GM06990 (cell line): ENCODE measurements around the gene PROP1.
"Not testable (repeated sequence)": the region's sequence is repeated elsewhere in the genome, so short reads cannot be mapped to it uniquely, and the experiment has no call there.

Experiments
- DNase-seq: peaks from one replicate; pipeline ENCODE4 v3.0.0-alpha.2; 2011; ENCODE audit not compliant: insufficient read length; ENCODE audit errors: extremely low read depth
- H3K27me3 ChIP-seq: replicated peaks from 2 replicates; pipeline ENCODE4 v1.6.0; 2011; ENCODE audit warnings: low read length; ENCODE audit not compliant: control insufficient read depth, insufficient read depth
- H3K36me3 ChIP-seq: 2 replicates; pipeline ENCODE4 v1.5.1; 2011; ENCODE audit warnings: low read length; ENCODE audit not compliant: control insufficient read depth, insufficient read depth
- H3K4me3 ChIP-seq: replicated peaks from 2 replicates; pipeline ENCODE4 v1.5.1; 2011; ENCODE audit warnings: low read depth, mild to moderate bottlenecking, control low read depth, low read length
- CTCF ChIP-seq: IDR thresholded peaks from 2 replicates; pipeline ENCODE4 v1.5.1; 2011; ENCODE audit warnings: low read length, control low read depth, mild to moderate bottlenecking, inconsistent platforms; ENCODE audit not compliant: insufficient read depth, poor library complexity, severe bottlenecking

The PROP1 gene

DNA sequence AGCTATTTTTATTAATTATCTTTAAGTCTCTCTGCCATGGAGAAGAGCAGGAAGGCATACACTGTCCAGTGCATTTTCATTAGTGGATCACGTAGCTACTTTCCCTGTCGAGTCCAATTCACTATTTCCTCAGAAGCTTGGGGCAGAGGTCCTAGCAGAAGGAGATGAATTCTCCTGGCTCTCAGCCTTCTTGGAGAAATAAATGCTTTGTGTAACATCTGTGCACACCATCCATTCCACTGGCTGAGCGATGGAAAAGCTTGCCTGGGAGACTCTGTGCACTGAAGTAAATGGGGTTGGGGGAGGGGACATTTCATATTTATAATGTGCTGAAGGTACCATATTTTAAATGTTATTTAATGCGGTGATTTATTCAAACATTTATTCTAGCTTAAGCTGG, 23.4 kb downstream of the PROP1 start:
- no peak overlapping the region for H3K4me3 ChIP-seq
- DNase-seq, result no peak
- H3K36me3 ChIP-seq, result no peaks in the 10 kb centered on the region
- no peak for TF ChIP-seq CTCF
- no peaks in the 10 kb centered on the region for H3K27me3 ChIP-seq

DNA sequence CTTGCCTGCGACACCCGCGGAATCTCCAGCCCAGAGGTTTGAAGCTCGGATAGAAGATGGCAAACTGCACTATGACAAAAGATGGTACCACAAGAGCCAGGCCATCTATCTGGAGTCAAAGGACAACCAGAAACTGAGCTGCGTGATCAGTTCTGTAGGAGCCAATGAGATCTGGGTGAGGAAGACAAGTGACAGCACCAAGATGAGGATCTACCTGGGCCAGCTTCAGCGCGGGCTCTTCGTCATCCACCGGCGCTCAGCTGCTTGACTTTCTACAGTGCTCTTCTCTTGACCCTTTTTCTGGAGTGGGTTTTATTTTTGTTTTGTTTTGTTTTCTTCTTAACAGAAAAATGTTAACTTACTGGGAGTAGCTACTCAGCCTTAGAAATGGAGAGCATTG, 24.0 kb downstream of the PROP1 start:
- not testable (repeated sequence) for DNase-seq, H3K27me3 ChIP-seq, H3K36me3 ChIP-seq, H3K4me3 ChIP-seq

DNA sequence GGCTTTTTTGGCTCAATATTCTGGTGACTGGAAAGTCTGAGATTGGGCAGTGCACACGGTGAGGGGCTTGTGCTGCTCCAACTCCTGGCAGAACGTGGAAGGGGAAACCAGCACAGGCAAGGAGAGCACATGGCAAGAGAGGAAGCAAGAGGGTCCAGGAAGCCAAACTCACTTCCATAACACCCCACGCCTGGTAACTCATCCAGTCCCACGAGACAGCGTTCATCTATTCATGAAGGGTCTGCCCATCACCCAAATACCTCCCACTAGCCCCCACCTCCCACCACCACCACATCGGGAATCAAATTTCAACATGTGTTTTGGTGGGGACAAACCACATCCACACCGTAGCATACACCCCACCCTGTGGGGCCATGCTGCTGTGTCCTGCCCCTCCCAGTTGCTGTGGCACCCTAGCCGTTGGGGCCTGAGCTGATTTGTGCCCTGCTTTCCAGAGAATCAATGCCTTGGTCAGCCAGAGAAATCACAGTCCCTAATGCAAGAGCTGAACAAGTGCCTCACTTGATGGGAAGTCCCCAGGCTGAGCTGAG, 27.3 kb downstream of the PROP1 start:
- no peaks in the 10 kb centered on the region for H3K36me3 ChIP-seq
- TF ChIP-seq CTCF, result no peak
- DNase-seq, result no peak
- no peak overlapping the region for H3K4me3 ChIP-seq
- H3K27me3 ChIP-seq, result no peaks in the 10 kb centered on the region

DNA sequence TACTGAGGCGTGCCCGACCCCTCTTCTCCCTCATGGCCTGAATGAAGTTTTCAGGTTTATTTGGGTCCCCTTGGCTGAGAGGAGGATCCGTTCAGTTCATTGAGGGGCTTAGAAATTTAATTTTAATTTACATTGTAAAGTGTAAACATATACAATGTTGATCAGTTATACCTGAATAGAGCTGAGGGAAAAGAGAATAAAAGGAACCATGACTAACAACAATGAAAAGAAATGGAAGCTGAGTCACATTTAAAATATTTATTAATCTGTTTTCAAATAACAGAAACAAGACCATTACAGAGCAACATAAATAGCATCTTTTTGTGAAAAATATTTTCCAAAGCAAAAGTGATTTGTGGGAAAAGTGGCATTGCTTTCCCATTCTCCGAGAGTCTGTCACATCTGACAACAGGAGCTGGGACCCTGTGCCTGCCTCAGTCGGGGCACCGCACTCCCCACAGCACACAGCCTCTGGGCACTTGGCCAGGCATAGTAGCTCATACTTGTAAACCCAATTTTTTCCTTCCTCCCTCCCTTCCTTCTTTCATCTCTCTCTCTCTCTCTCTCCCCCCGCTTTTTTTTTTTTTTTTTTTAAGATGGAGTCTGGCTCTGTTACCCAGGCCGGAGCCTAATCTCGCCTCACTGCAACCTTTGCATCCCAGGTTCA, 28.7 kb downstream of the PROP1 start:
- Histone ChIP-seq H3K27me3 (no peaks in the 10 kb centered on the region), H3K4me3 (no peak overlapping the region), H3K36me3 (no peaks in the 10 kb centered on the region)
- DNase-seq, result no peak
- TF ChIP-seq CTCF, result no peak

DNA sequence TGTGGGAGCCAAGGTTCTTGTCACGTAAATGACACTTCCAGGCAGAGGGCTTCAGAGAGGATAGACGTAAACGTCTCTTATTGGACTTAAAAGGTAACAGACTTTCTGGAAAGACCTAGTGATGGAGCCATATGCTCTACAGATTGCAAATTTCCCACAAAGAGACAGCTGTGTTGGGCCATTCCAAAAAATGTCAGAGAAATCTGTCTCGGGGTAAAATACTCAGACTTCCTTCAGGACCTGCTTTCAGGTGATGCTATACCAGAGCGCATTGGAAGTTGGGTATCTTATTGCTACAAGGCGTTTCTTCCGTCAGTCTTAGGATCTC, 29.2 kb downstream of the PROP1 start:
- Histone ChIP-seq H3K36me3 (no peaks in the 10 kb centered on the region), H3K27me3 (no peaks in the 10 kb centered on the region), H3K4me3 (no peak overlapping the region)
- TF ChIP-seq CTCF, result no peak
- DNase-seq, result no peak

DNA sequence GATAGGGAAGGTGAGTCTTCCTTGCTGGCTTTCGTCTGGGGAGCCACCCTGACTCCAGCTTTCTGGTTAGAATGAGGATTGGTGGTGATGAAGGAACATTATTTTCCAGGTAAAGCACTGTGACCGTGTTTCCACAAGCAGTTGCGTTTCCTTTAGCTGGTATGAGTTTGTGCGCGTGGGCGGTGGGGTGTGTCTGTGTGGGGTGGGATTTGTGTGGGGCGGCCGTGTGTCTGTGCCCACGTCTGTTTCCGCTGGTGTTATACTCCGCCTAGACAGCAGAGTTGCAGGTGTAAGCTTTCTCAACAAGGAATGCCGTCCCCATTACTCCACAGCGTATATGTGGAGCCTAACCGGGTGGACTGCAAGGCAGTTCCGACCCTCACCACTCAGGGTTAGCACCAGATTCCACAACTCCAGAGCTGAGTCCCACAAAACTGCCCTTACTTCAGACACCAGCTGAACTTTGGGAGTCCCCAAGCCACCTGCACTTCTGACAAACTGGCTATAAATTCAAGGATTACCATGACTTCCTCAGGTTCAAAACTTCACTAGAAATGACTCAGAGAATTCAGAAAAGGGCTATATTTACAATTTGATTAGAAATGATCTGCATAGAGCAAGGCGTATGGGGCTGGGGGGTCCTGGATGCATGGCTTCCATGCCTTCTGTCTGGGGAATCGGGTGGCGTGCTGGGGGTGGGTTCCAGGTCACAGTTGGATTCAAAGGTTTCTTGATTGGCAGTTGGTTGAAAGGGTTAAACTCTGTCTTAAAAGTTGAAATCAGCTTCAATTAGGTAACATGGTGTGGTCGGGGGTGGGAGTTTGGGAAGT, 29.8 kb downstream of the PROP1 start:
- Histone ChIP-seq H3K4me3 (no peak overlapping the region), H3K27me3 (no peaks in the 10 kb centered on the region), H3K36me3 (no peaks in the 10 kb centered on the region)
- TF ChIP-seq CTCF, result no peak
- DNase-seq, result no peak
